Right lobe of liver (tissue), 6 donors: Measurements from ENCODE around the gene TMC4. TPM values are rescaled to one million over a fixed set of nuclear protein-coding genes. Genes with fewer than 3 reads are reported as not detected.

ENCODE experiments used
- ATAC-seq, 4 donors: fragments of 200-7000 bp; cut with Tn5 transposase; one replicate each; pipeline ENCODE4 v1.9.1; 2020; ENCODE audit warnings: mild to moderate bottlenecking in 4 of 4, moderate library complexity in 4 of 4
- DNase-seq, 3 donors: peaks; one replicate each; pipeline ENCODE4 v3.0.0-alpha.2; 2020
- H3K27ac ChIP-seq, 3 donors: fragments of 200-600 bp; one replicate each; pipeline ENCODE4 v1.8.0; 2022
- H3K27me3 ChIP-seq, 2 donors: fragments of 200-600 bp; one replicate each; pipeline ENCODE4 v1.8.0; 2022
- H3K36me3 ChIP-seq, 4 donors: fragments of 200-600 bp; sonication (generic) in 1 of 4; one replicate each; pipeline versions ENCODE4 v1.5.1 to v1.8.0; 2017 to 2022; ENCODE audit warnings: control low read depth in 1 of 4
- H3K4me1 ChIP-seq, 4 donors: fragments of 200-600 bp; sonication (generic) in 1 of 4; one replicate each; pipeline versions ENCODE4 v1.5.1 to v1.8.0; 2017 to 2022; ENCODE audit warnings: control low read depth in 1 of 4
- H3K4me3 ChIP-seq, 3 donors: fragments of 200-600 bp; one replicate each; pipeline ENCODE4 v1.8.0; 2022
- H3K9me3 ChIP-seq, 4 donors: fragments of 200-600 bp; sonication (generic) in 1 of 4; one replicate each; pipeline versions ENCODE4 v1.5.1 to v1.8.0; 2017 to 2022; ENCODE audit warnings: control low read depth in 1 of 4
- CTCF ChIP-seq, 4 donors: fragments of 200-600 bp in 3 of 4; fragments of 450-650 bp in 1 of 4; IDR thresholded peaks; one replicate each; pipeline versions ENCODE4 v1.5.1 to v1.8.0; 2016 to 2022; ENCODE audit warnings: antibody characterized with exemption in 4 of 4, mild to moderate bottlenecking in 2 of 4
- POLR2A ChIP-seq: fragments of 450-650 bp; IDR thresholded peaks from one replicate; pipeline ENCODE4 v1.6.1; 2017; ENCODE audit warnings: antibody characterized with exemption, mild to moderate bottlenecking
- WGBS: methylation state at CpG from one replicate; pipeline ENCODE4 v1.1.6; 2018; ENCODE audit warnings: low coverage, low lambda C conversion rate; ENCODE audit not compliant: insufficient coverage; ENCODE audit errors: missing lambda C conversion rate; 5-methylcytosine and 5-hydroxymethylcytosine counted together
- intact Hi-C, 2 donors: fragments of 100-400 bp; cut with DNase I; formaldehyde crosslinking; loops; one replicate each; pipeline versions ENCODE4 v1.11.2 to v1.14.1; 2022
- total RNA-seq, 6 experiments: library from RNA; depleted of rRNA in 2 of 6; stranded (reverse); fragments of >200 nt in 2 of 6; fragmentation: NEBNext Ultra II Directional in 3 of 6; extraction: Animal tissue kit (Norgen Biotek cat#: 25700) in 3 of 6; gene quantifications; one replicate each; pipeline versions ENCODE4 v1.1.0 to v1.2.4, GENCODE V29; 2016 to 2023
- donor health status: DM: no; HTN: yes; CAD: no.
- donor health status: DM: no; HTN: no; CAD: no.
- donor health status: DM: no; HTN: no; CAD: no.
- donor health status: DM: no; HTN: yes; CAD: no.
- donor health status: DM: no; HTN: yes; CAD: no.

TMC4 gene
- total RNA-seq, 6 experiments from 2014 or later: 0.18 to 2.4 (median 1.1) TPM

DNA sequence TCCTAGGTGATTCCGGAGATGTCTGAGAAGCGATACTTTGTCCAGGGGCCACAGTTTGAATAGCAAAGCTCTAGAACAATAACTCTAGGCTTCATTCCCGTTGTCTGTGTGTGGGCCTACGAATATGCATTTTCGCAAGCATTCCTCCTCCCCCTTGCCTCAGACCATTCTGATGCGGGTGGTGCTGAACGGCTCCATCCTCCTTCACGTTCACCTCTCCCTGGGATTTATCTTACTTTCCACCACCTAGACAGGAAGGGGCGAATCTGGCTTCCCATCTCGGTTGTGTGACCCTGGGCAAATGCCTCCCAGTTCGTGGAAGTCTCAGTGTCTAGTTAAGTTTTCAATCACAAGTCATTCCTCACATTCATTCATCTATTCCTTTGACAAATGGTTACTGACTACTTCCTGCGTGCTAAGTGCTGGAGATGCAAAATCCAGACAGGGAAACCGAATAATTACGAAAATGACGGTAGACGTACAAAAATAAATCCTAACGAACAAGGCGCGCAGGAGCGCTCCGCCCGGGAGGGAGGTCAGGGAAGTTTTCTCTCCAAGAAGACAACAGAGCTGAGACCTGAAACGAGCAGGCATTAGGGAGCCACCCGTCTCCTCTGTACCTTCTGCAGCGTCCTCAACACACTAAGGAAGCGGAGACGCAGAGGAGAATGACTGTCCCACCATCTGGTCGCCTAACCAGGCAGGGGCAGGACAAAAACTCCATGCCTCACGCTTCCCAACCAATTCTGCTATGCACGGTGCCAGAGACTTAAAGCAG, 36.7 kb downstream of the TMC4 start:
- TF ChIP-seq CTCF (IDR thresholded peaks at IDR 0.05) (no peak), POLR2A (no peak)

DNA sequence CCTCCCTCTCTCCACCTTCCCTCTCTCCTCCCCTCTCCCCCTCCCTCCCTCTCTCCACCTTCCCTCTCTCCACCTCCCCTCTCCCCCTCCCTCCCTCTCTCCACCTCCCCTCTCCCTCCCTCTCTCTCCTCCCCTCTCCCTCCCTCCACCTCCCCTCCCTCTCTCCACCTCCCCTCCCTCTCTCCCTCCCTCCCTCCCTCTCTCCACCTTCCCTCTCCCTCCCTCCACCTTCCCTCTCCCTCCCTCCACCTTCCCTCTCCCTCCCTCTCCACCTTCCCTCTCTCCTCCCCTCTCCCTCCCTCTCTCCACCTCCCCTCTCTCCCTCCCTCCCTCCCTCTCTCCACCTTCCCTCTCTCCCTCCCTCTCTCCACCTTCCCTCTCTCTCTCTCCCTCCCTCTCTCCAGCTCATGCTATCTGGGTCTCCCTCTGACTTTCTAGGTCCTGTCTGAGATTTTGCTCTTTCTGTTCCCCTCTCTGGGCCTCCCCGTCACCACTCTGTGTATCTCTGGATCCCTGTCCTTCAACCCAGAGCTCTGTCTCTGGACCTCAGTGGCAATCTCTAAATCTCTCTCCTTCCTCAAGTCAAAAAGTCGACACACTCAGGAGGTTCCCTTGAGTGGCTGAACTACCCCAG, 38.9 kb downstream of the TMC4 start:
- no peak for DNase-seq
- intact Hi-C loops: no loop called here
- peaks cover 0 to 17% (median 5%) of the 10 kb centered on the region in 4 donors for H3K36me3 ChIP-seq
- no peak overlapping the region for H3K4me3 ChIP-seq
- no peaks in the 10 kb centered on the region for H3K27me3 ChIP-seq
- ATAC-seq: no peak
- no peak overlapping the region for H3K27ac ChIP-seq
- TF ChIP-seq CTCF (IDR thresholded peaks at IDR 0.05) (no peak), POLR2A (no peak)
- peaks cover 0 to 16% (median 5%) of the 10 kb centered on the region in 4 donors for H3K4me1 ChIP-seq
- H3K9me3 ChIP-seq: no peaks in the 10 kb centered on the region
- WGBS: 71% methylated on average over 2 of the region's 2 CpGs

More for the DNA sequence above, 36.7 kb downstream of the TMC4 start:
- DNase-seq: no peak
- peak overlapping the region in 1 of 3 donors; percentile 25 for H3K27ac ChIP-seq
- 2% methylated on average over 30 of the region's 30 CpGs for WGBS
- H3K27me3 ChIP-seq: no peaks in the 10 kb centered on the region
- peaks cover 0 to 8% (median 2%) of the 10 kb centered on the region in 4 donors for H3K36me3 ChIP-seq
- no peaks in the 10 kb centered on the region for H3K9me3 ChIP-seq
- peaks cover 0 to 22% (median 7%) of the 10 kb centered on the region in 4 donors for H3K4me1 ChIP-seq
- intact Hi-C loops: no loop called here
- ATAC-seq: peak in 1 of 4 donors; percentile 1
- H3K4me3 ChIP-seq: peak overlapping the region; percentile 51 to 61 (median 57)

- no peak for TF ChIP-seq POLR2A
- no peak for TF ChIP-seq CTCF (IDR thresholded peaks at IDR 0.05)
- whole genome bisulfite sequencing: 81% methylated on average over 7 of the region's 10 CpGs
Measured at GRCh38 chr19:54133312-54133956, 39.5 kb downstream of the TMC4 start.

GRCh38 chr19:54129617-54129996, 43.4 kb downstream of the TMC4 start:
- TF ChIP-seq POLR2A: no peak
- DNase-seq: no peak
- no peak overlapping the region for H3K27ac ChIP-seq
- H3K4me1 ChIP-seq: no peaks in the 10 kb centered on the region
- no peak overlapping the region for H3K4me3 ChIP-seq
- peaks cover 0 to 58% (median 21%) of the 10 kb centered on the region in 4 donors for H3K36me3 ChIP-seq
- H3K9me3 ChIP-seq: no peaks in the 10 kb centered on the region
- no peaks in the 10 kb centered on the region for H3K27me3 ChIP-seq
- WGBS: no CpG with 5 or more reads among the region's 20 CpGs
- no peak for ATAC-seq
- intact Hi-C loops: no loop called here

More at GRCh38 chr19:54133312-54133956, 39.5 kb downstream of the TMC4 start:
- H3K4me3 ChIP-seq: no peak overlapping the region
- H3K27me3 ChIP-seq: no peaks in the 10 kb centered on the region
- DNase-seq (peak in 2 of 3 donors; percentile 45 to 70), ATAC-seq (no peak)
- H3K27ac ChIP-seq: no peak overlapping the region
- intact Hi-C loops: no loop called here
- H3K4me1 ChIP-seq: peaks cover 0 to 10% (median 3%) of the 10 kb centered on the region in 4 donors
- H3K9me3 ChIP-seq: no peaks in the 10 kb centered on the region
- H3K36me3 ChIP-seq: peaks cover 0 to 23% (median 7%) of the 10 kb centered on the region in 4 donors
